ENCODE measurements around the gene TLE3.
"Not testable (repeated sequence)": the region's sequence is repeated elsewhere in the genome, so short reads cannot be mapped to it uniquely, and the experiment has no call there.

The TLE3 gene

GRCh38 chr15:70119911-70120508, 22.3 kb upstream of the TLE3 start:
- H3K36me3 ChIP-seq (ENCODE audit: control insufficient read depth, insufficient read depth, low read length), result no peaks in the 10 kb centered on the region
- no peak overlapping the region for H3K4me3 ChIP-seq (ENCODE audit: low read length)
- H3K27me3 ChIP-seq (ENCODE audit: control insufficient read depth, insufficient read depth, low read length), result no peaks in the 10 kb centered on the region
- H3K9ac ChIP-seq (ENCODE audit: low read length), result no peak overlapping the region
- H3K4me1 ChIP-seq (ENCODE audit: control insufficient read depth, insufficient read depth, low read length), result peaks cover 10% of the 10 kb centered on the region
- H3K27ac ChIP-seq (ENCODE audit: low read depth, low read length), result no peak overlapping the region

GRCh38 chr15:70118599-70118998, 20.9 kb upstream of the TLE3 start:
- Histone ChIP-seq H3K4me1 (ENCODE audit: control insufficient read depth, insufficient read depth, low read length) (peaks cover 10% of the 10 kb centered on the region), H3K27ac (ENCODE audit: low read depth, low read length) (no peak overlapping the region), H3K4me3 (ENCODE audit: low read length) (no peak overlapping the region), H3K9ac (ENCODE audit: low read length) (no peak overlapping the region), H3K36me3 (ENCODE audit: control insufficient read depth, insufficient read depth, low read length) (no peaks in the 10 kb centered on the region), H3K27me3 (ENCODE audit: control insufficient read depth, insufficient read depth, low read length) (no peaks in the 10 kb centered on the region)

- Histone ChIP-seq H3K4me1 (ENCODE audit: control insufficient read depth, insufficient read depth, low read length) (peaks cover 10% of the 10 kb centered on the region), H3K27me3 (ENCODE audit: control insufficient read depth, insufficient read depth, low read length) (no peaks in the 10 kb centered on the region), H3K27ac (ENCODE audit: low read depth, low read length) (no peak overlapping the region), H3K4me3 (ENCODE audit: low read length) (no peak overlapping the region), H3K9ac (ENCODE audit: low read length) (no peak overlapping the region), H3K36me3 (ENCODE audit: control insufficient read depth, insufficient read depth, low read length) (no peaks in the 10 kb centered on the region)
These were observed 18.6 kb upstream of the TLE3 start for GRCh38 chr15:70116317-70116716.

- Histone ChIP-seq H3K27me3 (ENCODE audit: control insufficient read depth, insufficient read depth, low read length) (no peaks in the 10 kb centered on the region), H3K4me1 (ENCODE audit: control insufficient read depth, insufficient read depth, low read length) (peaks cover 9% of the 10 kb centered on the region), H3K9ac (ENCODE audit: low read length) (no peak overlapping the region), H3K36me3 (ENCODE audit: control insufficient read depth, insufficient read depth, low read length) (no peaks in the 10 kb centered on the region), H3K4me3 (ENCODE audit: low read length) (no peak overlapping the region), H3K27ac (ENCODE audit: low read depth, low read length) (no peak overlapping the region)
These were observed 16.5 kb upstream of the TLE3 start for GRCh38 chr15:70114221-70114620.

- H3K36me3 ChIP-seq (ENCODE audit: control insufficient read depth, insufficient read depth, low read length), result no peaks in the 10 kb centered on the region
- H3K4me1 ChIP-seq (ENCODE audit: control insufficient read depth, insufficient read depth, low read length), result peaks cover 9% of the 10 kb centered on the region
- H3K27me3 ChIP-seq (ENCODE audit: control insufficient read depth, insufficient read depth, low read length), result no peaks in the 10 kb centered on the region
- no peak overlapping the region for H3K27ac ChIP-seq (ENCODE audit: low read depth, low read length)
- no peak overlapping the region for H3K9ac ChIP-seq (ENCODE audit: low read length)
- H3K4me3 ChIP-seq (ENCODE audit: low read length), result no peak overlapping the region
These were observed 15.6 kb upstream of the TLE3 start for GRCh38 chr15:70113304-70113700.

GRCh38 chr15:70112572-70113303, 15.0 kb upstream of the TLE3 start:
- not testable (repeated sequence) for H3K27me3 ChIP-seq (ENCODE audit: control insufficient read depth, insufficient read depth, low read length); H3K27ac ChIP-seq (ENCODE audit: low read depth, low read length); H3K4me1 ChIP-seq (ENCODE audit: control insufficient read depth, insufficient read depth, low read length); H3K36me3 ChIP-seq (ENCODE audit: control insufficient read depth, insufficient read depth, low read length); H3K4me3 ChIP-seq (ENCODE audit: low read length); H3K9ac ChIP-seq (ENCODE audit: low read length)

GRCh38 chr15:70112074-70112395, 14.3 kb upstream of the TLE3 start:
- peaks cover 9% of the 10 kb centered on the region for H3K4me1 ChIP-seq (ENCODE audit: control insufficient read depth, insufficient read depth, low read length)
- no peaks in the 10 kb centered on the region for H3K36me3 ChIP-seq (ENCODE audit: control insufficient read depth, insufficient read depth, low read length)
- H3K9ac ChIP-seq (ENCODE audit: low read length), result no peak overlapping the region
- peak overlapping the region; percentile 5 for H3K4me3 ChIP-seq (ENCODE audit: low read length)
- peak overlapping the region; percentile 82 for H3K27ac ChIP-seq (ENCODE audit: low read depth, low read length)
- H3K27me3 ChIP-seq (ENCODE audit: control insufficient read depth, insufficient read depth, low read length), result no peaks in the 10 kb centered on the region

GRCh38 chr15:70111203-70112073, 13.7 kb upstream of the TLE3 start:
- Histone ChIP-seq H3K4me1 (ENCODE audit: control insufficient read depth, insufficient read depth, low read length) (peaks cover 9% of the 10 kb centered on the region), H3K36me3 (ENCODE audit: control insufficient read depth, insufficient read depth, low read length) (no peaks in the 10 kb centered on the region), H3K27ac (ENCODE audit: low read depth, low read length) (peak overlapping the region; percentile 82), H3K9ac (ENCODE audit: low read length) (no peak overlapping the region), H3K4me3 (ENCODE audit: low read length) (peak overlapping the region; percentile 5), H3K27me3 (ENCODE audit: control insufficient read depth, insufficient read depth, low read length) (no peaks in the 10 kb centered on the region)

- Histone ChIP-seq H3K9ac (ENCODE audit: low read length) (no peak overlapping the region), H3K27ac (ENCODE audit: low read depth, low read length) (no peak overlapping the region), H3K36me3 (ENCODE audit: control insufficient read depth, insufficient read depth, low read length) (no peaks in the 10 kb centered on the region), H3K4me3 (ENCODE audit: low read length) (no peak overlapping the region), H3K4me1 (ENCODE audit: control insufficient read depth, insufficient read depth, low read length) (peaks cover 9% of the 10 kb centered on the region), H3K27me3 (ENCODE audit: control insufficient read depth, insufficient read depth, low read length) (no peaks in the 10 kb centered on the region)
These were observed 12.3 kb upstream of the TLE3 start for GRCh38 chr15:70109978-70110377.

GRCh38 chr15:70109531-70109930, 11.8 kb upstream of the TLE3 start:
- Histone ChIP-seq H3K27ac (ENCODE audit: low read depth, low read length) (no peak overlapping the region), H3K4me1 (ENCODE audit: control insufficient read depth, insufficient read depth, low read length) (peaks cover 9% of the 10 kb centered on the region), H3K9ac (ENCODE audit: low read length) (no peak overlapping the region), H3K36me3 (ENCODE audit: control insufficient read depth, insufficient read depth, low read length) (no peaks in the 10 kb centered on the region), H3K27me3 (ENCODE audit: control insufficient read depth, insufficient read depth, low read length) (no peaks in the 10 kb centered on the region), H3K4me3 (ENCODE audit: low read length) (no peak overlapping the region)

GRCh38 chr15:70103880-70104626, 6.3 kb upstream of the TLE3 start:
- H3K27me3 ChIP-seq (ENCODE audit: control insufficient read depth, insufficient read depth, low read length), result no peaks in the 10 kb centered on the region
- H3K4me3 ChIP-seq (ENCODE audit: low read length), result no peak overlapping the region
- H3K27ac ChIP-seq (ENCODE audit: low read depth, low read length), result no peak overlapping the region
- no peak overlapping the region for H3K9ac ChIP-seq (ENCODE audit: low read length)
- H3K4me1 ChIP-seq (ENCODE audit: control insufficient read depth, insufficient read depth, low read length), result peaks cover 12% of the 10 kb centered on the region
- no peaks in the 10 kb centered on the region for H3K36me3 ChIP-seq (ENCODE audit: control insufficient read depth, insufficient read depth, low read length)

GRCh38 chr15:70102827-70103226, 5.1 kb upstream of the TLE3 start:
- peaks cover 12% of the 10 kb centered on the region for H3K4me1 ChIP-seq (ENCODE audit: control insufficient read depth, insufficient read depth, low read length)
- H3K27ac ChIP-seq (ENCODE audit: low read depth, low read length), result no peak overlapping the region
- no peaks in the 10 kb centered on the region for H3K36me3 ChIP-seq (ENCODE audit: control insufficient read depth, insufficient read depth, low read length)

More at GRCh38 chr15:70102827-70103226, 5.1 kb upstream of the TLE3 start:
- H3K9ac ChIP-seq (ENCODE audit: low read length), result no peak overlapping the region
- no peak overlapping the region for H3K4me3 ChIP-seq (ENCODE audit: low read length)
- no peaks in the 10 kb centered on the region for H3K27me3 ChIP-seq (ENCODE audit: control insufficient read depth, insufficient read depth, low read length)

Measured in rectal smooth muscle tissue (tissue), 1 donor.